Upper lobe of right lung (tissue), 1 donor: ENCODE results near the gene SMO. TPM values are rescaled to one million over a fixed set of nuclear protein-coding genes. Genes with fewer than 3 reads are reported as not detected.
"Not testable (repeated sequence)": the region's sequence is repeated elsewhere in the genome, so short reads cannot be mapped to it uniquely, and the experiment has no call there.

Source experiments
- ATAC-seq: fragments of 200-7000 bp; cut with Tn5 transposase; one replicate; pipeline ENCODE4 v1.9.1; 2020; ENCODE audit warnings: mild to moderate bottlenecking, moderate library complexity
- DNase-seq: peaks from one replicate; pipeline ENCODE4 v3.0.0-alpha.2; 2020
- H3K27ac ChIP-seq: fragments of 200-600 bp; one replicate; pipeline ENCODE4 v1.8.0; 2022
- H3K27me3 ChIP-seq: fragments of 200-600 bp; one replicate; pipeline ENCODE4 v1.8.0; 2022; ENCODE audit warnings: mild to moderate bottlenecking
- H3K36me3 ChIP-seq: fragments of 200-600 bp; one replicate; pipeline ENCODE4 v1.8.0; 2022
- H3K4me1 ChIP-seq: fragments of 200-600 bp; one replicate; pipeline ENCODE4 v1.8.0; 2022
- H3K4me3 ChIP-seq: fragments of 200-600 bp; one replicate; pipeline ENCODE4 v1.8.0; 2022; ENCODE audit warnings: mild to moderate bottlenecking
- H3K9me3 ChIP-seq: fragments of 200-600 bp; one replicate; pipeline ENCODE4 v1.8.0; 2022
- intact Hi-C: fragments of 100-400 bp; cut with DNase I; formaldehyde crosslinking; loops from one replicate; pipeline ENCODE4 v1.11.0; 2022
- total RNA-seq: library from RNA; stranded (reverse); fragmentation: NEBNext Ultra II Directional; extraction: Animal tissue kit (Norgen Biotek cat#: 25700); gene quantifications from one replicate; pipeline ENCODE4 v1.2.1, GENCODE V29; 2021
- TF ChIP-seq, protein P1 (sequence below): fragments of 200-600 bp; IDR thresholded peaks from one replicate; pipeline ENCODE4 v1.8.0; 2022; ENCODE audit warnings: antibody characterized with exemption
- donor health status: DM: no; HTN: yes; CAD: no; lungs with severe emphysema.

The SMO gene
- total RNA-seq, 1 donor from 2014 or later: 4.0 TPM

DNA sequence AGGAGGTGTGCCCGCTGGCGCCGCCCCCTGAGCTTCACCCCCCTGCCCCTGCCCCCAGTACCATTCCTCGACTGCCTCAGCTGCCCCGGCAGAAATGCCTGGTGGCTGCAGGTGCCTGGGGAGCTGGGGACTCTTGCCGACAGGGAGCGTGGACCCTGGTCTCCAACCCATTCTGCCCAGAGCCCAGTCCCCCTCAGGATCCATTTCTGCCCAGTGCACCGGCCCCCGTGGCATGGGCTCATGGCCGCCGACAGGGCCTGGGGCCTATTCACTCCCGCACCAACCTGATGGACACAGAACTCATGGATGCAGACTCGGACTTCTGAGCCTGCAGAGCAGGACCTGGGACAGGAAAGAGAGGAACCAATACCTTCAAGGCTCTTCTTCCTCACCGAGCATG is 23.7 kb downstream of the SMO start:
- no peak for ATAC-seq
- no peak for DNase-seq
- TF ChIP-seq, protein P1, sequence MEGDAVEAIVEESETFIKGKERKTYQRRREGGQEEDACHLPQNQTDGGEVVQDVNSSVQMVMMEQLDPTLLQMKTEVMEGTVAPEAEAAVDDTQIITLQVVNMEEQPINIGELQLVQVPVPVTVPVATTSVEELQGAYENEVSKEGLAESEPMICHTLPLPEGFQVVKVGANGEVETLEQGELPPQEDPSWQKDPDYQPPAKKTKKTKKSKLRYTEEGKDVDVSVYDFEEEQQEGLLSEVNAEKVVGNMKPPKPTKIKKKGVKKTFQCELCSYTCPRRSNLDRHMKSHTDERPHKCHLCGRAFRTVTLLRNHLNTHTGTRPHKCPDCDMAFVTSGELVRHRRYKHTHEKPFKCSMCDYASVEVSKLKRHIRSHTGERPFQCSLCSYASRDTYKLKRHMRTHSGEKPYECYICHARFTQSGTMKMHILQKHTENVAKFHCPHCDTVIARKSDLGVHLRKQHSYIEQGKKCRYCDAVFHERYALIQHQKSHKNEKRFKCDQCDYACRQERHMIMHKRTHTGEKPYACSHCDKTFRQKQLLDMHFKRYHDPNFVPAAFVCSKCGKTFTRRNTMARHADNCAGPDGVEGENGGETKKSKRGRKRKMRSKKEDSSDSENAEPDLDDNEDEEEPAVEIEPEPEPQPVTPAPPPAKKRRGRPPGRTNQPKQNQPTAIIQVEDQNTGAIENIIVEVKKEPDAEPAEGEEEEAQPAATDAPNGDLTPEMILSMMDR: no peak
- Histone ChIP-seq H3K4me3 (no peak overlapping the region), H3K4me1 (no peaks in the 10 kb centered on the region), H3K27ac (no peak overlapping the region), H3K36me3 (no peaks in the 10 kb centered on the region), H3K9me3 (no peaks in the 10 kb centered on the region), H3K27me3 (no peaks in the 10 kb centered on the region)
- intact Hi-C loops: loop anchor here (10.0 kb wide), 1 partner anchor 47 kb away; no protein-coding TSS in a partner anchor

DNA sequence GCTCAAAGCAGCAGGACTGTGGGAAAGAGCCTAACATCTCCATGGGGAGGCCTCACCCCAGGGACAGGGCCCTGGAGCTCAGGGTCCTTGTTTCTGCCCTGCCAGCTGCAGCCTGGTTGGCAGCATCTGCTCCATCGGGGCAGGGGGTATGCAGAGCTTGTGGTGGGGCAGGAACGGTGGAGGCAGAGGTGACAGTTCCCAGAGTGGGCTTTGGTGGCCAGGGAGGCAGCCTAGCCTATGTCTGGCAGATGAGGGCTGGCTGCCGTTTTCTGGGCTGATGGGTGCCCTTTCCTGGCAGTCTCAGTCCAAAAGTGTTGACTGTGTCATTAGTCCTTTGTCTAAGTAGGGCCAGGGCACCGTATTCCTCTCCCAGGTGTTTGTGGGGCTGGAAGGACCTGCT is 24.2 kb downstream of the SMO start:
- Histone ChIP-seq H3K4me1 (no peaks in the 10 kb centered on the region), H3K36me3 (no peaks in the 10 kb centered on the region)
- intact Hi-C loops: loop anchor here (10.0 kb wide), 1 partner anchor 48 kb away; no protein-coding TSS in a partner anchor

DNA sequence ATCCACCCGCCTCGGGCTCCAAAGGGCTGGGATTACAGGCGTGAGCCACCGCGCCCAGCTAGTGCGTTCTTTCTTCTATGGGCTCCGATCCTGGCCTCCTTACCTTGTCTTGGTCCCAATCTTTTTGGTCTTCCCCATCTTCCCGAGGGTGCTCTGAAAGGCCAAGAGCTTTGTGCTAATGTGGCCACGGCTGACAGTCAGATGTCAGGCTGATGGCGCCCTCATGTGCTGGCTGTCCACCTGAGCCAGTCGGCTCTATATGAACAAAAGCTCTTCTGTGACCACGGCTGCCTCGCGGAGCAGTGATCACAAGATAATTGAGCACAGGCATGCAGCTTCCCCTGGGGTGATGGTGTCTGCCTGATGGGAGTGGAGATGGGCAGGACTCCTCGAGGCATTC is 25.4 kb downstream of the SMO start:
- DNase-seq: no peak
- H3K36me3 ChIP-seq: no peaks in the 10 kb centered on the region
- ATAC-seq: no peak
- H3K27me3 ChIP-seq: no peaks in the 10 kb centered on the region
- no peak overlapping the region for H3K4me3 ChIP-seq
- H3K4me1 ChIP-seq: no peaks in the 10 kb centered on the region
- intact Hi-C loops: loop anchor here (10.0 kb wide), 1 partner anchor 49 kb away; no protein-coding TSS in a partner anchor
- TF ChIP-seq, protein P1: no peak
- H3K27ac ChIP-seq: no peak overlapping the region
- H3K9me3 ChIP-seq: no peaks in the 10 kb centered on the region

More for the DNA sequence above, 24.2 kb downstream of the SMO start:
- no peaks in the 10 kb centered on the region for H3K27me3 ChIP-seq
- DNase-seq (no peak), ATAC-seq (no peak)
- H3K9me3 ChIP-seq: no peaks in the 10 kb centered on the region
- no peak overlapping the region for H3K27ac ChIP-seq
- H3K4me3 ChIP-seq: no peak overlapping the region
- TF ChIP-seq, protein P1: no peak

DNA sequence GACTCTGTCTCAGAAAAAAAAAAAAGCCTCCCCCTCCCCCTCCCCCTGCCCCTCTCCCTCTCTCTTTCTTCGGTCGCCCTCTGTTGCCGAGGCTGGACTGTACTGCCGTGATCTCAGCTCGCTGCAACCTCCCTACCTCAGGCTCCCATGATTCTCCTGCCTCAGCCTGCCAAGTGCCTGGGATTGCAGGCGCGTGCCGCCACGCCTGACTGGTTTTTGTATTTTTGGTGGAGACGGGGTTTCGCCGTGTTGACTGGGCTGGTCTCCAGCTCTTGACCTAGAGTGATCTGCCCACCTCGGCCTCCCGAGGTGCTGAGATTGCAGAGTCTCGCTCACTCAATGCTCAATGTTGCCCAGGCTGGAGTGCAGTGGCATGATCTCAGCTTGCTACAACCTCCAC is 27.3 kb downstream of the SMO start:
- intact Hi-C loops: loop anchor here (5.0 to 10.0 kb wide), 2 partner anchors 51 to 82 kb away; no protein-coding TSS in a partner anchor
- not testable (repeated sequence) for H3K36me3 ChIP-seq

GRCh38 chr7:129216101-129216715 is 27.8 kb downstream of the SMO start:
- H3K4me1 ChIP-seq, H3K27me3 ChIP-seq, H3K4me3 ChIP-seq, DNase-seq, H3K27ac ChIP-seq, ATAC-seq, H3K9me3 ChIP-seq, H3K36me3 ChIP-seq: not testable (repeated sequence)
- intact Hi-C loops: loop anchor here (5.0 to 10.0 kb wide), 2 partner anchors 51 to 81 kb away; no protein-coding TSS in a partner anchor

More for the DNA sequence above, 27.3 kb downstream of the SMO start:
- not testable (repeated sequence) for H3K27me3 ChIP-seq, H3K9me3 ChIP-seq, H3K4me3 ChIP-seq, ATAC-seq, DNase-seq, H3K4me1 ChIP-seq, H3K27ac ChIP-seq

GRCh38 chr7:129216821-129217416 is 28.5 kb downstream of the SMO start:
- not testable (repeated sequence) for H3K9me3 ChIP-seq, H3K27me3 ChIP-seq, DNase-seq, ATAC-seq, H3K4me1 ChIP-seq, H3K27ac ChIP-seq, H3K36me3 ChIP-seq, H3K4me3 ChIP-seq
- intact Hi-C loops: loop anchor here (5.0 to 10.0 kb wide), 2 partner anchors 52 to 80 kb away; no protein-coding TSS in a partner anchor

GRCh38 chr7:129218514-129219062 is 30.2 kb downstream of the SMO start:
- no peaks in the 10 kb centered on the region for H3K36me3 ChIP-seq
- intact Hi-C loops: loop anchor here (5.0 to 10.0 kb wide), 2 partner anchors 54 to 79 kb away; no protein-coding TSS in a partner anchor

GRCh38 chr7:129219166-129219565 is 30.7 kb downstream of the SMO start:
- intact Hi-C loops: loop anchor here (5.0 to 10.0 kb wide), 2 partner anchors 54 to 78 kb away; no protein-coding TSS in a partner anchor
- not testable (repeated sequence) for DNase-seq, H3K27ac ChIP-seq, H3K36me3 ChIP-seq, H3K4me1 ChIP-seq, H3K4me3 ChIP-seq, H3K9me3 ChIP-seq, ATAC-seq, H3K27me3 ChIP-seq

More at GRCh38 chr7:129218514-129219062, 30.2 kb downstream of the SMO start:
- DNase-seq (peak; percentile 79), ATAC-seq (peak; percentile 98)
- Histone ChIP-seq H3K27ac (no peak overlapping the region), H3K9me3 (no peaks in the 10 kb centered on the region), H3K27me3 (no peaks in the 10 kb centered on the region), H3K4me1 (no peaks in the 10 kb centered on the region), H3K4me3 (no peak overlapping the region)
- TF ChIP-seq, protein P1: peak; percentile 95
